Spleen (tissue), 11 donors: Measurements from ENCODE around the gene ASAP2. TPM values are rescaled to one million over a fixed set of nuclear protein-coding genes. Genes with fewer than 3 reads are reported as not detected.

Experiments used
- DNase-seq: peaks from one replicate; pipeline ENCODE4 v3.0.0-alpha.2; 2020
- H3K27ac ChIP-seq, 8 donors: fragments of 200-600 bp; sonication (generic) in 7 of 8; 1 replicate in 4 of 8; 2 replicates in 4 of 8; pipeline versions ENCODE4 v1.5.0 to v1.8.0; 2016 to 2021; ENCODE audit warnings: inconsistent platforms in 4 of 8, mild to moderate bottlenecking in 4 of 8, moderate library complexity in 1 of 8
- H3K27me3 ChIP-seq, 7 donors: fragments of 200-600 bp; sonication (generic) in 6 of 7; replicated peaks in 1 of 7; 1 replicate in 4 of 7; 2 replicates in 3 of 7; pipeline versions ENCODE4 v1.5.0 to v1.8.0; 2016 to 2021; ENCODE audit warnings: inconsistent platforms in 3 of 7, mild to moderate bottlenecking in 1 of 7
- H3K36me3 ChIP-seq, 6 donors: fragments of 200-600 bp; sonication (generic) in 5 of 6; 1 replicate in 4 of 6; 2 replicates in 2 of 6; pipeline versions ENCODE4 v1.5.0 to v1.8.0; 2016 to 2021; ENCODE audit warnings: inconsistent platforms in 2 of 6
- H3K4me1 ChIP-seq, 6 donors: fragments of 200-600 bp; sonication (generic) in 5 of 6; 1 replicate in 3 of 6; 2 replicates in 3 of 6; pipeline versions ENCODE4 v1.5.0 to v1.8.0; 2016 to 2021; ENCODE audit warnings: inconsistent platforms in 3 of 6
- H3K4me3 ChIP-seq, 8 donors: fragments of 200-600 bp; sonication (generic) in 7 of 8; 1 replicate in 4 of 8; 2 replicates in 4 of 8; pipeline versions ENCODE4 v1.5.0 to v1.8.0; 2016 to 2021; ENCODE audit warnings: inconsistent platforms in 4 of 8, mild to moderate bottlenecking in 4 of 8, moderate library complexity in 2 of 8
- H3K9me3 ChIP-seq, 8 donors: fragments of 200-600 bp; sonication (generic) in 7 of 8; 1 replicate in 4 of 8; 2 replicates in 4 of 8; pipeline versions ENCODE4 v1.5.0 to v1.8.0; 2016 to 2021; ENCODE audit warnings: inconsistent platforms in 4 of 8
- CTCF ChIP-seq, 11 experiments: fragments of 200-600 bp in 7 of 11; fragments of 450-650 bp in 4 of 11; sonication (generic) in 4 of 11; IDR thresholded peaks in 8 of 11; conservative IDR thresholded peaks in 3 of 11; 1 replicate in 7 of 11; 2 replicates in 4 of 11; pipeline versions ENCODE4 v1.4.0 to v1.8.0; 2016 to 2021; ENCODE audit warnings: antibody characterized with exemption in 11 of 11, inconsistent platforms in 4 of 11, mild to moderate bottlenecking in 1 of 11
- POLR2A ChIP-seq, 3 donors: fragments of 450-650 bp; IDR thresholded peaks; one replicate each; pipeline ENCODE4 v1.5.1; 2017; ENCODE audit warnings: antibody characterized with exemption in 3 of 3, mild to moderate bottlenecking in 1 of 3
- POLR2AphosphoS5 ChIP-seq, 3 donors: sonication (generic); formaldehyde crosslinking; IDR thresholded peaks; one replicate each; pipeline ENCODE4 v1.5.1; 2017; ENCODE audit warnings: antibody characterized with exemption in 3 of 3
- WGBS, 5 donors: extraction: QIAGEN DNeasy Blood & Tissue Kit in 3 of 5; methylation state at CpG; one replicate each; pipeline versions ENCODE4 v1.1.5 to v1.1.7; 2013 to 2018; 5-methylcytosine and 5-hydroxymethylcytosine counted together
- intact Hi-C: fragments of 100-400 bp; cut with DNase I; formaldehyde crosslinking; loops from one replicate; pipeline ENCODE4 v1.15.0; 2023; ENCODE audit warnings: low total_unique reads
- polyA plus RNA-seq, 3 donors: library from polyadenylated mRNA; stranded (reverse); fragments of 200-250 nt; gene quantifications; one replicate each; pipeline ENCODE4 v1.2.1, GENCODE V29; 2013
- total RNA-seq, 7 donors: library from RNA; depleted of rRNA in 3 of 7; stranded (reverse); fragments of >200 nt in 3 of 7; fragmentation: NEBNext Ultra II Directional in 4 of 7; extraction: Animal tissue kit (Norgen Biotek cat#: 25700) in 4 of 7; gene quantifications; one replicate each; pipeline versions ENCODE4 v1.1.0 to v1.2.1, GENCODE V29; 2016 to 2021
- donor health status: healthy with polysubstance abuse.
- donor health status: DM: no; HTN: no; CAD: no; lungs with moderate emphysema.
- donor health status: DM: no; HTN: no; CAD: no.
- donor health status: Bipolar disorder and iron deficiency.
- donor health status: healthy.
- donor health status: DM: no; HTN: no; CAD: no.
- donor health status: DM: yes; HTN: yes; CAD: no.

ASAP2 gene
- total and polyA plus RNA-seq, 10 donors, result 0.93 to 3.0 (median 2.2) TPM

- no peak for DNase-seq
- no peaks in the 10 kb centered on the region for H3K36me3 ChIP-seq
- H3K9me3 ChIP-seq, result no peaks in the 10 kb centered on the region
- intact Hi-C loops, result no loop called here
- H3K27me3 ChIP-seq, result peaks cover 0 to 13% (median 0%) of the 10 kb centered on the region in 7 donors
- H3K4me3 ChIP-seq, result peak overlapping the region in 4 of 8 donors; percentile 5 to 53 (median 21)
- peaks cover 0 to 6% (median 0%) of the 10 kb centered on the region in 6 donors for H3K4me1 ChIP-seq
- no peak overlapping the region for H3K27ac ChIP-seq
- no peak for TF ChIP-seq CTCF (IDR thresholded peaks at IDR 0.05 in 8 of 11, conservative IDR thresholded peaks at IDR 0.05 in 3 of 11)
- TF ChIP-seq POLR2A (IDR thresholded peaks at IDR 0.05), result no peak
- no peak for TF ChIP-seq POLR2AphosphoS5 (IDR thresholded peaks at IDR 0.05)
- 57 to 79% (median 69%) methylated on average over 11 of the region's 11 CpGs for WGBS, 5 donors
Measured at GRCh38 chr2:9356261-9356660, 149.6 kb downstream of the ASAP2 start.

GRCh38 chr2:9358846-9359245 is 152.2 kb downstream of the ASAP2 start:
- intact Hi-C loops, result no loop called here
- Histone ChIP-seq H3K36me3 (no peaks in the 10 kb centered on the region), H3K4me1 (peaks cover 0 to 6% (median 0%) of the 10 kb centered on the region in 6 donors), H3K27me3 (peaks cover 0 to 10% (median 0%) of the 10 kb centered on the region in 7 donors), H3K27ac (no peak overlapping the region), H3K4me3 (no peak overlapping the region), H3K9me3 (no peaks in the 10 kb centered on the region)
- WGBS, 5 donors, result 66 to 84% (median 76%) methylated on average over 1 of the region's 1 CpG
- TF ChIP-seq POLR2A (IDR thresholded peaks at IDR 0.05), result no peak
- TF ChIP-seq POLR2AphosphoS5 (IDR thresholded peaks at IDR 0.05), result no peak
- no peak for TF ChIP-seq CTCF (IDR thresholded peaks at IDR 0.05 in 8 of 11, conservative IDR thresholded peaks at IDR 0.05 in 3 of 11)
- no peak for DNase-seq

- peaks cover 0 to 4% (median 0%) of the 10 kb centered on the region in 7 donors for H3K27me3 ChIP-seq
- no peak overlapping the region for H3K27ac ChIP-seq
- intact Hi-C loops, result no loop called here
- 76 to 91% (median 87%) methylated on average over 4 of the region's 4 CpGs for WGBS, 5 donors
- H3K9me3 ChIP-seq, result no peaks in the 10 kb centered on the region
- H3K4me1 ChIP-seq, result peaks cover 0 to 6% (median 0%) of the 10 kb centered on the region in 6 donors
- TF ChIP-seq CTCF (IDR thresholded peaks at IDR 0.05 in 8 of 11, conservative IDR thresholded peaks at IDR 0.05 in 3 of 11), result no peak
- TF ChIP-seq POLR2AphosphoS5 (IDR thresholded peaks at IDR 0.05), result no peak
- no peak for TF ChIP-seq POLR2A (IDR thresholded peaks at IDR 0.05)
- no peak overlapping the region for H3K4me3 ChIP-seq
- no peaks in the 10 kb centered on the region for H3K36me3 ChIP-seq
- no peak for DNase-seq
Measured at GRCh38 chr2:9359463-9359862, 152.9 kb downstream of the ASAP2 start.

- DNase-seq, result no peak
- H3K36me3 ChIP-seq, result no peaks in the 10 kb centered on the region
- intact Hi-C loops, result no loop called here
- WGBS, 5 donors, result 60 to 94% (median 82%) methylated on average over 1 of the region's 1 CpG
- H3K4me3 ChIP-seq, result no peak overlapping the region
- H3K27ac ChIP-seq, result no peak overlapping the region
- peaks cover 0 to 6% (median 0%) of the 10 kb centered on the region in 6 donors for H3K4me1 ChIP-seq
- TF ChIP-seq POLR2A (IDR thresholded peaks at IDR 0.05) (no peak), CTCF (IDR thresholded peaks at IDR 0.05 in 8 of 11, conservative IDR thresholded peaks at IDR 0.05 in 3 of 11) (no peak), POLR2AphosphoS5 (IDR thresholded peaks at IDR 0.05) (no peak)
- peaks cover 0 to 1% (median 0%) of the 10 kb centered on the region in 7 donors for H3K27me3 ChIP-seq
- no peaks in the 10 kb centered on the region for H3K9me3 ChIP-seq
Measured at GRCh38 chr2:9360110-9360509, 153.5 kb downstream of the ASAP2 start.
